Thyroid gland (tissue), 4 donors: ENCODE measurements around the gene ADRA2B.

ENCODE experiments used
- POLR2A ChIP-seq, 2 donors: fragments of 450-650 bp; IDR thresholded peaks; one replicate each; pipeline ENCODE4 v1.6.1; 2017; ENCODE audit warnings: antibody characterized with exemption in 2 of 2, mild to moderate bottlenecking in 2 of 2, moderate library complexity in 1 of 2
- TF ChIP-seq, protein P1 (sequence below), 6 experiments: fragments of 200-600 bp in 3 of 6; fragments of 450-650 bp in 3 of 6; sonication (generic) in 3 of 6; IDR thresholded peaks; one replicate each; pipeline ENCODE4 v1.5.1; 2016 to 2019; ENCODE audit warnings: antibody characterized with exemption in 6 of 6, mild to moderate bottlenecking in 2 of 6, inconsistent platforms in 1 of 6, moderate library complexity in 1 of 6

DNA sequence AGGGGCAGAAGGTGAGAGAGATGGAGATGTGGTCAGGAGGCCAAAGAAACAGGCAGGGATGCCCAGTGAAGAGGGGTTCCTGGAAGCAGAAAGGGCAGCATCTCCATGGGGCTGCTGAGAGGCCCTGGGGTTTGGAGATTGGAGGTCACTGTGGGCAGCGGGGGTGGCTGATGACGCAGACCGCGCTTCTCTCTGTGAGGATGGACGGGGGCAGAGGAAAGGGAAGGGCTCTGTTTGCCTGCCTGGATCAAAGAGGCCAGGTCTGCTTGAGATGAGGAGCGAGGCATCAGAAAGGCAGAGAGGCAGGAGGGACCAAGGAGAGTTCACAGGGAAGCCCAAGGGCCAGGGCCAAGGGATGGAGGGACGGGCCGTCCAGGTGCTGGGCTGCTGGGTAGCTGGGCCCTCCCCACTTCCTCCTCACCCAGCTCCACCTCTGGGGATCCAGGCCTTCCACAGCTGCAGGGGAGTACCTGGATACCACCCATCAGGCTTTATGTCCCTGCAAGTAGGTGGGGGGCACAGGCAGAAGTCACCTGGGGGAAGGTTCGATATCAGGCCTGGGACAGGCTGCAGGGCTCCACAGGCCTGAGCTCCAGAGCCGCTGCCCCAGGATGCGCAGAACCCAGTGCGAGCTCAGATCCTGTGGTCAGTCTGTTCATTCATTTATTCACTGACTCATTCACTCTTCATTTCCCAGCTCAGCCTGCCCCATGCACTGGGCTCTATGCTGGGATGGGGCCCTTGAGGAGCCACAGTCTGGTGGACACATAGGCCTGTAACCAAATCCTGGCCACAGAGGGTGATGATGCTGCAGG lies 30.6 kb downstream of the ADRA2B start:
- TF ChIP-seq, protein P1, sequence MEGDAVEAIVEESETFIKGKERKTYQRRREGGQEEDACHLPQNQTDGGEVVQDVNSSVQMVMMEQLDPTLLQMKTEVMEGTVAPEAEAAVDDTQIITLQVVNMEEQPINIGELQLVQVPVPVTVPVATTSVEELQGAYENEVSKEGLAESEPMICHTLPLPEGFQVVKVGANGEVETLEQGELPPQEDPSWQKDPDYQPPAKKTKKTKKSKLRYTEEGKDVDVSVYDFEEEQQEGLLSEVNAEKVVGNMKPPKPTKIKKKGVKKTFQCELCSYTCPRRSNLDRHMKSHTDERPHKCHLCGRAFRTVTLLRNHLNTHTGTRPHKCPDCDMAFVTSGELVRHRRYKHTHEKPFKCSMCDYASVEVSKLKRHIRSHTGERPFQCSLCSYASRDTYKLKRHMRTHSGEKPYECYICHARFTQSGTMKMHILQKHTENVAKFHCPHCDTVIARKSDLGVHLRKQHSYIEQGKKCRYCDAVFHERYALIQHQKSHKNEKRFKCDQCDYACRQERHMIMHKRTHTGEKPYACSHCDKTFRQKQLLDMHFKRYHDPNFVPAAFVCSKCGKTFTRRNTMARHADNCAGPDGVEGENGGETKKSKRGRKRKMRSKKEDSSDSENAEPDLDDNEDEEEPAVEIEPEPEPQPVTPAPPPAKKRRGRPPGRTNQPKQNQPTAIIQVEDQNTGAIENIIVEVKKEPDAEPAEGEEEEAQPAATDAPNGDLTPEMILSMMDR (IDR thresholded peaks at IDR 0.05), result no peak
- no peak for TF ChIP-seq POLR2A (IDR thresholded peaks at IDR 0.05)
